ENCODE measurements around the gene JAK3. TPM values are rescaled to one million over a fixed set of nuclear protein-coding genes. Genes with fewer than 3 reads are reported as not detected.

JAK3 gene
- total RNA-seq, 4 donors from 2014 or later: 2.3 to 22.1 (median 8.5) TPM

DNA sequence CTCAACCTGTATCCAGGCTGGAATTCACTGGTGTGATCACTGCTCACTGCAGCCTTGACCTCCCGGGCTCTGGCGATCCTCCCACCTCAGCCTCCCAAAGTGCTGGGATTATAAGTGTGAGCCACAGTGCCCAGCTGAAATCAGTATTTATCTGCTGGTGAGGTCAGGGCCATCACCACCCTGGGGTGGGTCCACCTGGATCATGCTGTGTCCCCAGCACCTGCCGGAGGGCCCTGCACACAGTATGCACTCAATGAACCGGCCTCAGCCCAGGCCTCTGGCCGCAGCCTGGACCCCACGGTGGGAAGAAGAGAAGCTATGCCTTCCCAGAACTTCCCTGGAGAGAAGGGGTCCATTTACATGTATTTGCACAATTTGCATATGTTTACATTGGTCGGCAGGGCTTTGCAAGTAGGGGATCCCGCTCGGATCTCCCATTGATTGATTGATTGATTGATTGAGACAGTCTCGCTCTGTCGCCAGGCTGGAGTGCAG is 21.4 kb upstream of the JAK3 start:
- in situ Hi-C loops (cut with MboI; ENCODE audit: low pct_ligation_motif_present in 1 of 4, low pct_unique_long_range_greater_than_20kb in 1 of 4, low sequenced_read_pairs in 3 of 4) (loop anchor here in 3 of 4 donors (5.0 to 25.0 kb wide), 4 partner anchors 68 to 157 kb away; partner anchors contain the start of gene MAP1S (in 1 of the 3)), intact Hi-C loops (cut with DNase I; ENCODE audit: low total_unique reads) (no loop called here)
- Histone ChIP-seq H3K36me3 (no peaks in the 10 kb centered on the region), H3K27me3 (peaks cover 49% of the 10 kb centered on the region), H3K4me3 (no peak overlapping the region), H3K9me3 (no peaks in the 10 kb centered on the region), H3K27ac (no peak overlapping the region), H3K4me1 (peaks cover 10 to 38% (median 22%) of the 10 kb centered on the region in 4 donors)
- WGBS, 2 donors (ENCODE audit: low coverage in 1 of 2): 66% methylated on average over 11 of the region's 11 CpGs; no CpG with 5 or more reads in 1 of the 2 donors
- TF ChIP-seq POLR2A (IDR thresholded peaks at IDR 0.05): no peak
- TF ChIP-seq, protein P1, sequence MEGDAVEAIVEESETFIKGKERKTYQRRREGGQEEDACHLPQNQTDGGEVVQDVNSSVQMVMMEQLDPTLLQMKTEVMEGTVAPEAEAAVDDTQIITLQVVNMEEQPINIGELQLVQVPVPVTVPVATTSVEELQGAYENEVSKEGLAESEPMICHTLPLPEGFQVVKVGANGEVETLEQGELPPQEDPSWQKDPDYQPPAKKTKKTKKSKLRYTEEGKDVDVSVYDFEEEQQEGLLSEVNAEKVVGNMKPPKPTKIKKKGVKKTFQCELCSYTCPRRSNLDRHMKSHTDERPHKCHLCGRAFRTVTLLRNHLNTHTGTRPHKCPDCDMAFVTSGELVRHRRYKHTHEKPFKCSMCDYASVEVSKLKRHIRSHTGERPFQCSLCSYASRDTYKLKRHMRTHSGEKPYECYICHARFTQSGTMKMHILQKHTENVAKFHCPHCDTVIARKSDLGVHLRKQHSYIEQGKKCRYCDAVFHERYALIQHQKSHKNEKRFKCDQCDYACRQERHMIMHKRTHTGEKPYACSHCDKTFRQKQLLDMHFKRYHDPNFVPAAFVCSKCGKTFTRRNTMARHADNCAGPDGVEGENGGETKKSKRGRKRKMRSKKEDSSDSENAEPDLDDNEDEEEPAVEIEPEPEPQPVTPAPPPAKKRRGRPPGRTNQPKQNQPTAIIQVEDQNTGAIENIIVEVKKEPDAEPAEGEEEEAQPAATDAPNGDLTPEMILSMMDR (IDR thresholded peaks at IDR 0.05): no peak
- no peak for TF ChIP-seq POLR2AphosphoS5 (IDR thresholded peaks at IDR 0.05)
- no peak for TF ChIP-seq EP300 (IDR thresholded peaks at IDR 0.05; ENCODE audit: low read depth)
- DNase-seq: no peak

DNA sequence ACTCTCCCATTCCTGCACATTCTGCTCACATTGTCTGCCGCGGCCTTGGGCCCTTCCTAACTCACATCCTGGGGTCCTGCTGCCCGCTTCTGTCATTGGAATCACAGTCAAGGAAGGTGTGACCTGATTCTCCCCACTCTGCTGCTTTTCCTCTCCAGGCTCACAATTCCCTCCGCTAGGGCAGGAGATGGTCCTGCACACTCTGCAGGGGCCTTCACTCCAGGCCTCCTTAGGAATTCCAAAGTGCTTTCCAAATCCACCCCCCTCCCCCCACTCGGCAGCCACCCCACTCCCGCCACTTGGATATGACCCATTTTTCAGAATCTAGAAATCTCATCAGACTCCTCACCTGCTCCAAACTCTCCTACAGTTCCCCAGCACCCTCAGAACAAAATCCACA is 20.9 kb upstream of the JAK3 start:
- intact Hi-C loops (cut with DNase I; ENCODE audit: low total_unique reads): no loop called here

DNA sequence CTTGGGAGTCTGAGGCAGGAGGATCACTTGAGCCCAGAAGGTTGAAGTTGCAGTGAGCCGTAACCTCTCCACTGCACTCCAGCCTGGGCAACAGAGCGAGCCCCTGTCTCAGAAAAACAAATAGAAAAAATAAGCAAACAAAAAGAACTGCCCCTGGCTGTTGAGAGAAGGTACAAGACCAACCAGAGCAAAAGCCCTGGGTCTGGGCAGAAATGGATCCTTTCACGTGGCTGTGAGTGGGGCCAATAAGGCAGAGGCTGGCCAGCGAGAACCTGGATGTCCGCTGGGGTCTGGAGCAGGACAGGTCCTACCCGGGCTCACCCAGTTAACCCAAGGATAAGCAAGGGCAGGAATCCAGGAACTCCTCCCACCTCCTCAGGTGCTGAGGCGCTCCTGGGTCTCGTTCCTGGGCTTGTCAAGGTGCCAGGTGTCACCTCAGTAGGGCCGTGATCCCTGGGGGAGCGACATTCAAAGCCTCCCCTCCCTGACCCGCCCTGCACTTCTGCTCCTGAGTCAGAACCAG is 19.2 kb upstream of the JAK3 start:
- DNase-seq: no peak
- in situ Hi-C loops (cut with MboI; ENCODE audit: low pct_ligation_motif_present in 1 of 4, low pct_unique_long_range_greater_than_20kb in 1 of 4, low sequenced_read_pairs in 3 of 4): loop anchor here in 3 of 4 donors (5.0 to 25.0 kb wide), 4 partner anchors 70 to 155 kb away; partner anchors contain the start of gene MAP1S (in 1 of the 3)
- H3K4me3 ChIP-seq: no peak overlapping the region
- no peak overlapping the region for H3K27ac ChIP-seq
- 60 to 69% methylated on average over 5 to 11 of the region's 11 CpGs for WGBS, 2 donors (ENCODE audit: low coverage in 1 of 2)
- peaks cover 27% of the 10 kb centered on the region for H3K27me3 ChIP-seq
- H3K36me3 ChIP-seq: peaks cover 0 to 19% (median 9%) of the 10 kb centered on the region in 4 donors
- intact Hi-C loops (cut with DNase I; ENCODE audit: low total_unique reads): no loop called here
- TF ChIP-seq, protein P1 (IDR thresholded peaks at IDR 0.05): no peak
- TF ChIP-seq POLR2A (IDR thresholded peaks at IDR 0.05) (no peak), POLR2AphosphoS5 (IDR thresholded peaks at IDR 0.05) (no peak), EP300 (IDR thresholded peaks at IDR 0.05; ENCODE audit: low read depth) (no peak)
- no peaks in the 10 kb centered on the region for H3K9me3 ChIP-seq
- H3K4me1 ChIP-seq: peaks cover 2 to 41% (median 17%) of the 10 kb centered on the region in 4 donors

More for the DNA sequence above, 20.9 kb upstream of the JAK3 start:
- no peaks in the 10 kb centered on the region for H3K9me3 ChIP-seq
- no peak overlapping the region for H3K27ac ChIP-seq
- no peak overlapping the region for H3K4me3 ChIP-seq
- peaks cover 44% of the 10 kb centered on the region for H3K27me3 ChIP-seq
- TF ChIP-seq POLR2A (IDR thresholded peaks at IDR 0.05) (no peak), POLR2AphosphoS5 (IDR thresholded peaks at IDR 0.05) (no peak)
- in situ Hi-C loops (cut with MboI; ENCODE audit: low pct_ligation_motif_present in 1 of 4, low pct_unique_long_range_greater_than_20kb in 1 of 4, low sequenced_read_pairs in 3 of 4): loop anchor here in 3 of 4 donors (5.0 to 25.0 kb wide), 4 partner anchors 69 to 156 kb away; partner anchors contain the start of gene MAP1S (in 1 of the 3)
- H3K4me1 ChIP-seq: peaks cover 10 to 38% (median 20%) of the 10 kb centered on the region in 4 donors
- WGBS, 2 donors (ENCODE audit: low coverage in 1 of 2): 82% methylated on average over 6 of the region's 6 CpGs; no CpG with 5 or more reads in 1 of the 2 donors
- peaks cover 0 to 2% (median 1%) of the 10 kb centered on the region in 4 donors for H3K36me3 ChIP-seq
- DNase-seq: no peak

DNA sequence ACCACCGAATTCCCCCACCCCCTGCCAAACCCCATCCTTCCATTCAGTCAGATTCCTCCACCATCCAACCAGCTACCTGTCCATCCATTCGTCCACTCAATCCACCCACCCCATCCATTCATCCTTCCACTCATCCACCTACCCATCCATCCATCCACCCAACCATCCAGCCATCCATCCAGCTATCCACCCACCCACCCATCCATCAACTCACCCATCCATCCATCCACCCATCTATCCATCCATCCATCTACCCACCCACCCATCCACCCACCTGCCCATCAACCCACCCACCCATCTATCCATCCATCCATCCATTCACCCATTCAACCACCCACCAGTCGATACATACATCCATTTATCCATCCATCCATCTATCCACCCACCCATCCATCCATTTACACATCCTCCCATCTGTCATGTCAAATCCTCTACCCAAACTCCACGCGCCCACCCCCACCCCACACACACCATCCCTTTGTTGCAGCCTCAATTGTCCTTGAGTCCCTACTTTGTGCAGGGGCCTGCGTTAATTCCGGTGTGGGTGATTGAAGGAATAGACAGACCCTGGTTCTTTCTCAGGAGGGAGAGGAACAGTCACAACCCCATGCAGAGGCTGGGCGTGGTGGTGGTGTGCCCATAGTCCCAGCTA is 18.7 kb upstream of the JAK3 start:
- in situ Hi-C loops (cut with MboI; ENCODE audit: low pct_ligation_motif_present in 1 of 4, low pct_unique_long_range_greater_than_20kb in 1 of 4, low sequenced_read_pairs in 3 of 4): loop anchor here in 3 of 4 donors (5.0 to 25.0 kb wide), 4 partner anchors 71 to 154 kb away; partner anchors contain the start of gene MAP1S (in 1 of the 3)
- peak overlapping the region in 3 of 4 donors; percentile 44 to 74 (median 74) for H3K27ac ChIP-seq
- H3K4me1 ChIP-seq: peaks cover 1 to 44% (median 20%) of the 10 kb centered on the region in 4 donors
- DNase-seq: no peak
- no peak overlapping the region for H3K4me3 ChIP-seq
- intact Hi-C loops (cut with DNase I; ENCODE audit: low total_unique reads): no loop called here
- TF ChIP-seq EP300 (IDR thresholded peaks at IDR 0.05; ENCODE audit: low read depth) (no peak), POLR2A (IDR thresholded peaks at IDR 0.05) (no peak), POLR2AphosphoS5 (IDR thresholded peaks at IDR 0.05) (no peak)
- TF ChIP-seq, protein P1 (IDR thresholded peaks at IDR 0.05): no peak
- no peaks in the 10 kb centered on the region for H3K9me3 ChIP-seq
- H3K27me3 ChIP-seq: peaks cover 21% of the 10 kb centered on the region
- 85 to 88% methylated on average over 2 to 8 of the region's 8 CpGs for WGBS, 2 donors (ENCODE audit: low coverage in 1 of 2)
- peaks cover 0 to 23% (median 10%) of the 10 kb centered on the region in 4 donors for H3K36me3 ChIP-seq
